CD14-positive monocyte (primary cell): ENCODE data around the gene DOCK6. TPM values are rescaled to one million over a fixed set of nuclear protein-coding genes. Genes with fewer than 3 reads are reported as not detected.

Experiments used
- DNase-seq, 3 donors: peaks; one replicate each; pipeline ENCODE4 v3.0.0-alpha.2; 2011 to 2022
- H2AFZ ChIP-seq: 2 replicates; pipeline ENCODE4 v1.6.0; 2012; ENCODE audit warnings: mild to moderate bottlenecking, low read depth, low read length, inconsistent platforms; ENCODE audit not compliant: insufficient read depth, poor library complexity, severe bottlenecking
- H3K27ac ChIP-seq, 2 donors: 1 replicate in 1 of 2; 2 replicates in 1 of 2; pipeline ENCODE4 v1.5.1; 2012 to 2013; ENCODE audit warnings: low read length in 2 of 2, control low read depth in 1 of 2, inconsistent platforms in 1 of 2, low read depth in 1 of 2, mild to moderate bottlenecking in 1 of 2
- H3K27me3 ChIP-seq, 2 donors: one replicate each; pipeline versions ENCODE4 v1.6.0 to v1.6.1; 2011 to 2013; ENCODE audit warnings: low read length in 2 of 2; ENCODE audit not compliant: control insufficient read depth in 2 of 2, insufficient read depth in 2 of 2
- H3K36me3 ChIP-seq, 2 donors: replicated peaks in 1 of 2; 1 replicate in 1 of 2; 2 replicates in 1 of 2; pipeline versions ENCODE4 v1.5.1 to v1.6.1; 2012 to 2013; ENCODE audit warnings: low read length in 2 of 2, control low read depth in 1 of 2, inconsistent platforms in 1 of 2, mild to moderate bottlenecking in 1 of 2; ENCODE audit not compliant: insufficient read depth in 2 of 2, control insufficient read depth in 1 of 2
- H3K4me1 ChIP-seq, 2 donors: 1 replicate in 1 of 2; 2 replicates in 1 of 2; pipeline versions ENCODE4 v1.5.1 to v1.6.1; 2012 to 2013; ENCODE audit warnings: low read length in 2 of 2, control low read depth in 1 of 2, inconsistent platforms in 1 of 2, mild to moderate bottlenecking in 1 of 2, moderate library complexity in 1 of 2; ENCODE audit not compliant: insufficient read depth in 2 of 2, control insufficient read depth in 1 of 2
- H3K4me2 ChIP-seq: replicated peaks from 2 replicates; pipeline ENCODE3; 2012; ENCODE audit warnings: low read length, moderate library complexity, mild to moderate bottlenecking; ENCODE audit not compliant: poor library complexity, severe bottlenecking; ENCODE audit errors: extremely low read depth
- H3K4me3 ChIP-seq, 3 experiments: fragments of 200-600 bp in 1 of 3; sonication (generic) in 1 of 3; replicated peaks in 1 of 3; 1 replicate in 2 of 3; 2 replicates in 1 of 3; pipeline ENCODE4 v1.5.1; 2011 to 2013; ENCODE audit warnings: low read length in 3 of 3, mild to moderate bottlenecking in 3 of 3, control low read depth in 2 of 3, low read depth in 2 of 3, inconsistent platforms in 1 of 3, moderate library complexity in 1 of 3
- H3K79me2 ChIP-seq: 2 replicates; pipeline ENCODE4 v1.6.0; 2012; ENCODE audit warnings: mild to moderate bottlenecking, control low read depth, inconsistent platforms, low read length, moderate library complexity; ENCODE audit not compliant: insufficient read depth
- H3K9ac ChIP-seq: 2 replicates; pipeline ENCODE4 v1.6.0; 2017; ENCODE audit warnings: low read length, mild to moderate bottlenecking; ENCODE audit not compliant: insufficient read depth, poor library complexity, severe bottlenecking
- H3K9me3 ChIP-seq, 2 donors: replicated peaks in 1 of 2; 1 replicate in 1 of 2; 2 replicates in 1 of 2; pipeline versions ENCODE4 v1.5.1 to v1.6.1; 2012 to 2013; ENCODE audit warnings: low read length in 2 of 2, control low read depth in 1 of 2; ENCODE audit not compliant: control insufficient read depth in 1 of 2, insufficient read depth in 1 of 2
- H4K20me1 ChIP-seq: 2 replicates; pipeline ENCODE4 v1.6.0; 2012; ENCODE audit warnings: mild to moderate bottlenecking, low read length, control low read depth, moderate library complexity; ENCODE audit not compliant: insufficient read depth
- H3K27ac Mint-ChIP-seq, 7 donors: one replicate each; pipeline ENCODE4 v1.8.0; 2020; ENCODE audit warnings: mild to moderate bottlenecking in 7 of 7, mixed read lengths in 7 of 7, moderate library complexity in 6 of 7, inconsistent platforms in 2 of 7
- H3K27me3 Mint-ChIP-seq, 3 donors: one replicate each; pipeline ENCODE4 v1.8.0; 2021 to 2022; ENCODE audit warnings: low read depth in 3 of 3, mild to moderate bottlenecking in 3 of 3, mixed read lengths in 3 of 3, moderate library complexity in 3 of 3, inconsistent platforms in 1 of 3
- H3K36me3 Mint-ChIP-seq, 2 donors: one replicate each; pipeline ENCODE4 v1.8.0; 2020; ENCODE audit warnings: mixed read lengths in 2 of 2, inconsistent platforms in 1 of 2, mild to moderate bottlenecking in 1 of 2
- H3K4me1 Mint-ChIP-seq: one replicate; pipeline ENCODE4 v1.8.0; 2020; ENCODE audit warnings: mild to moderate bottlenecking, mixed read lengths
- H3K4me3 Mint-ChIP-seq, 2 donors: one replicate each; pipeline ENCODE4 v1.8.0; 2020; ENCODE audit warnings: mild to moderate bottlenecking in 2 of 2, mixed read lengths in 2 of 2, moderate library complexity in 1 of 2
- H3K9me3 Mint-ChIP-seq, 7 donors: one replicate each; pipeline ENCODE4 v1.8.0; 2020 to 2022; ENCODE audit warnings: mixed read lengths in 7 of 7, mild to moderate bottlenecking in 6 of 7, moderate library complexity in 6 of 7, inconsistent platforms in 2 of 7
- WGBS: methylation state at CpG from one replicate; pipeline ENCODE4 v1.1.5; 2013; ENCODE audit warnings: missing lambda C conversion rate; ENCODE audit not compliant: insufficient coverage; 5-methylcytosine and 5-hydroxymethylcytosine counted together
- intact Hi-C, 2 donors: fragments of 100-400 bp; cut with micrococcal nuclease; formaldehyde crosslinking; loops; one replicate each; pipeline versions ENCODE4 v1.15.0 to v1.15.1; 2023
- polyA plus RNA-seq, 3 donors: library from polyadenylated mRNA; depleted of rRNA in 1 of 3; unstranded in 2 of 3; stranded (reverse) in 1 of 3; fragments of 300-500 nt in 2 of 3; fragments of >200 nt in 1 of 3; fragmentation: Illumina TruSeq in 2 of 3; gene quantifications; 1 replicate in 2 of 3; 2 replicates in 1 of 3; pipeline ENCODE4 v1.2.3, GENCODE V29; 2012 to 2021
- TF ChIP-seq, protein P1 (sequence below): fragments of 200-600 bp; IDR thresholded peaks from one replicate; pipeline ENCODE4 v1.8.0; 2022; ENCODE audit warnings: antibody characterized with exemption, mild to moderate bottlenecking

The DOCK6 gene
- polyA plus RNA-seq, 3 donors = 0.03 to 0.93 (median 0.18) TPM

DNA sequence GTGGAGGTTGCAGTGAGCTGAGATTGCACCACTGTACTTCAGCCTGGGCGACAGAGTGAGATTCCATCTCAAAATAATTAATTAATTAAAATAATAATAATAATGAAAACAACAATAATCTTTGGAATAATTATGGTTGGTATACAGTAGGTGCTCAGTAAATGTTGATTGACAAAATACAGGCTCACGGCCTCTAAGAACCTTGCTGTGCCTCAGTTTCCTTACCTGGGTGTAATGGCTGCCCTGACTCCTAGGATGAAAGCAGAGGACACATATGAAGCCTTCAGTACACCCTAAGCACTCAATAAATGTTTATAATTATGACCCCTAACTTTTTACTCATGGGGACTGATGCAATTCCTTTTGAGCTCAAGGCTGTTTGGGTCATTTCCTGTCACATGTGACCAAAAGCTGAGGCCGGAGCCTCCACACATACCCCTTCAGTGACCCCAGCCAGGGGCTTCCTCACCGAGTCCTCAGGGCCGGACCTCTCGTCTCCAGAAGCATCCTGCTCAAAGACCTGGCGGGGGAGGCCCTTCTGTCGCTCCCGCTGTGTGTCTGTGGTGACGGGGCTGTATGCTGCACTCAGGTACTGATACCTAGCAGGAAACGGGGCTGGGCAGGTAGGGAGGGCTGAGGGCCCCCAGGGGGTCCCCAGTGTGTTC, 10.5 kb downstream of the DOCK6 start:
- Mint-ChIP-seq H3K36me3 (no peaks in the 10 kb centered on the region), H3K9me3 (peaks cover 0 to 2% (median 0%) of the 10 kb centered on the region in 7 donors), H3K27ac (no peak overlapping the region), H3K4me3 (no peak overlapping the region), H3K27me3 (peaks cover 11 to 27% (median 14%) of the 10 kb centered on the region in 3 donors), H3K4me1 (no peaks in the 10 kb centered on the region)
- intact Hi-C loops = no loop called here
- H3K27me3 ChIP-seq = no peaks in the 10 kb centered on the region
- H4K20me1 ChIP-seq = no peaks in the 10 kb centered on the region
- H3K79me2 ChIP-seq = no peaks in the 10 kb centered on the region
- DNase-seq = no peak
- TF ChIP-seq, protein P1, sequence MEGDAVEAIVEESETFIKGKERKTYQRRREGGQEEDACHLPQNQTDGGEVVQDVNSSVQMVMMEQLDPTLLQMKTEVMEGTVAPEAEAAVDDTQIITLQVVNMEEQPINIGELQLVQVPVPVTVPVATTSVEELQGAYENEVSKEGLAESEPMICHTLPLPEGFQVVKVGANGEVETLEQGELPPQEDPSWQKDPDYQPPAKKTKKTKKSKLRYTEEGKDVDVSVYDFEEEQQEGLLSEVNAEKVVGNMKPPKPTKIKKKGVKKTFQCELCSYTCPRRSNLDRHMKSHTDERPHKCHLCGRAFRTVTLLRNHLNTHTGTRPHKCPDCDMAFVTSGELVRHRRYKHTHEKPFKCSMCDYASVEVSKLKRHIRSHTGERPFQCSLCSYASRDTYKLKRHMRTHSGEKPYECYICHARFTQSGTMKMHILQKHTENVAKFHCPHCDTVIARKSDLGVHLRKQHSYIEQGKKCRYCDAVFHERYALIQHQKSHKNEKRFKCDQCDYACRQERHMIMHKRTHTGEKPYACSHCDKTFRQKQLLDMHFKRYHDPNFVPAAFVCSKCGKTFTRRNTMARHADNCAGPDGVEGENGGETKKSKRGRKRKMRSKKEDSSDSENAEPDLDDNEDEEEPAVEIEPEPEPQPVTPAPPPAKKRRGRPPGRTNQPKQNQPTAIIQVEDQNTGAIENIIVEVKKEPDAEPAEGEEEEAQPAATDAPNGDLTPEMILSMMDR = no peak
- no peak overlapping the region for H2AFZ ChIP-seq
- no peaks in the 10 kb centered on the region for H3K4me1 ChIP-seq
- no peaks in the 10 kb centered on the region for H3K9me3 ChIP-seq
- no peaks in the 10 kb centered on the region for H3K36me3 ChIP-seq
- 95% methylated on average over 5 of the region's 11 CpGs for WGBS
- no peak overlapping the region for H3K27ac ChIP-seq
- H3K4me2 ChIP-seq = no peak overlapping the region
- H3K9ac ChIP-seq = no peak overlapping the region
- no peak overlapping the region for H3K4me3 ChIP-seq

DNA sequence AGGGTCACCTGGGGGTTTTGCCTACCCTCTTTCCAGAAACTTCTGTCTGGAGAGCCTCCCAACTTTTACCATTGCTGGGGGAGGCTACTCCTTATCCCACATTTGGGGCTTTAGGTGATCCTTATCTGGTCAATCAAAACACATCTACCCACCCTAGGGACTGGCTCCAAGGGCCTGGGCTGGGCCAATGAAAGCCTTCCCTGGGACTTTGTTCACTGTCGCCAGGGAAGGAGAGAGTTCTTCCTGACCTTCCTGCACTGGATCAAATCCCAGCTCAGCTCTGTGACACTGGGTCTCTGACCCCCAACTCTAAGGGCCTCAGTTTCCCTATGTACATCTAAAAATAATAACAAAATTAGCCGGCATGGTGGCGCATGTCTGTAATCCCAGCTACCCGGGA, 11.1 kb downstream of the DOCK6 start:
- H4K20me1 ChIP-seq = no peaks in the 10 kb centered on the region
- Mint-ChIP-seq H3K4me3 (no peak overlapping the region), H3K4me1 (no peaks in the 10 kb centered on the region), H3K9me3 (peaks cover 0 to 2% (median 0%) of the 10 kb centered on the region in 7 donors), H3K27me3 (peaks cover 11 to 30% (median 15%) of the 10 kb centered on the region in 3 donors), H3K27ac (no peak overlapping the region), H3K36me3 (no peaks in the 10 kb centered on the region)
- no peak overlapping the region for H3K4me3 ChIP-seq
- TF ChIP-seq, protein P1 = no peak
- no peaks in the 10 kb centered on the region for H3K9me3 ChIP-seq
- H3K27me3 ChIP-seq = no peaks in the 10 kb centered on the region
- no peaks in the 10 kb centered on the region for H3K36me3 ChIP-seq
- no peak overlapping the region for H3K9ac ChIP-seq
- DNase-seq = no peak
- WGBS = 100% methylated on average over 1 of the region's 4 CpGs
- H2AFZ ChIP-seq = no peak overlapping the region
- no peak overlapping the region for H3K4me2 ChIP-seq
- H3K27ac ChIP-seq = no peak overlapping the region
- no peaks in the 10 kb centered on the region for H3K79me2 ChIP-seq
- intact Hi-C loops = no loop called here
- H3K4me1 ChIP-seq = no peaks in the 10 kb centered on the region
